DND-41 (cell line): ENCODE measurements around the gene KDSR.

Experiments used
- CTCF ChIP-seq: IDR thresholded peaks from 2 replicates; pipeline ENCODE4 v1.5.1; 2012; ENCODE audit warnings: borderline replicate concordance, low read length, moderate library complexity, mild to moderate bottlenecking; ENCODE audit not compliant: poor library complexity, severe bottlenecking; ENCODE audit errors: extremely low read depth
- EZH2 ChIP-seq: IDR thresholded peaks from 3 replicates; pipeline ENCODE4 v1.6.1; 2012; ENCODE audit warnings: borderline replicate concordance, low read depth, mild to moderate bottlenecking, moderate library complexity, low read length, inconsistent platforms; ENCODE audit not compliant: severe bottlenecking

DNA sequence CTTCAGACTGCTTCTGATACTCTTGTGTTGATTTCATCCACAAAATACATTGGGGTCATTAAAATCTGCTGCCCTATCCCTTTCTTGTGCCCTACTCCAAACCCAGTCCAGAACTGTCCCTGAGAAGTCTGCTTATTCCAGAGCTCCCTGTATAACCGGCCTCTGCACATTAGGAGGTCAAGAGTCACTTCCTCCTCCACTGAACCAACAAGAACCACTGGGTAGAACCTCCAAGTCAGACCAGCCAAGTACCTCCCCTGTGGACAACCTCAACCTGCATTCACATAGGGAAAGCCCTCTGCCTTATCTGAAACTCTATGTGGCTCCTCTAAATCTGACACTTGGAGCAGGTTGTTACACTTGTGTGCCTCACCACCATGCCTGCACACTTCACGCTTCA, 22.1 kb downstream of the KDSR start:
- TF ChIP-seq CTCF (no peak), EZH2 (no peak)
